GM10248 (cell line): ENCODE data around the gene SLC25A33.

Source experiments
- CTCF ChIA-PET: fragments of 300-600 bp; sonication (Branson Sonifier 250); formaldehyde crosslinking; extraction: SDS; loops from one replicate; lab custom pipeline; 2021; ENCODE audit warnings: antibody characterized with exemption; lab: Yijun Ruan, JAX
- POLR2A ChIA-PET: fragments of 350-650 bp; sonication (Branson Sonifier 250); formaldehyde crosslinking; extraction: SDS; loops from one replicate; lab custom pipeline; 2020; ENCODE audit warnings: antibody characterized with exemption; lab: Yijun Ruan, JAX
- DNase-seq: peaks from one replicate; pipeline ENCODE4 v3.0.0; 2012; ENCODE audit errors: extremely low spot score
- TF ChIP-seq, protein P1 (sequence below): IDR thresholded peaks from 2 replicates; pipeline ENCODE4 v1.5.1; 2012; ENCODE audit warnings: mild to moderate bottlenecking, low read depth; ENCODE audit errors: extremely low read depth, missing control alignments, control extremely low read depth

SLC25A33 gene

DNA sequence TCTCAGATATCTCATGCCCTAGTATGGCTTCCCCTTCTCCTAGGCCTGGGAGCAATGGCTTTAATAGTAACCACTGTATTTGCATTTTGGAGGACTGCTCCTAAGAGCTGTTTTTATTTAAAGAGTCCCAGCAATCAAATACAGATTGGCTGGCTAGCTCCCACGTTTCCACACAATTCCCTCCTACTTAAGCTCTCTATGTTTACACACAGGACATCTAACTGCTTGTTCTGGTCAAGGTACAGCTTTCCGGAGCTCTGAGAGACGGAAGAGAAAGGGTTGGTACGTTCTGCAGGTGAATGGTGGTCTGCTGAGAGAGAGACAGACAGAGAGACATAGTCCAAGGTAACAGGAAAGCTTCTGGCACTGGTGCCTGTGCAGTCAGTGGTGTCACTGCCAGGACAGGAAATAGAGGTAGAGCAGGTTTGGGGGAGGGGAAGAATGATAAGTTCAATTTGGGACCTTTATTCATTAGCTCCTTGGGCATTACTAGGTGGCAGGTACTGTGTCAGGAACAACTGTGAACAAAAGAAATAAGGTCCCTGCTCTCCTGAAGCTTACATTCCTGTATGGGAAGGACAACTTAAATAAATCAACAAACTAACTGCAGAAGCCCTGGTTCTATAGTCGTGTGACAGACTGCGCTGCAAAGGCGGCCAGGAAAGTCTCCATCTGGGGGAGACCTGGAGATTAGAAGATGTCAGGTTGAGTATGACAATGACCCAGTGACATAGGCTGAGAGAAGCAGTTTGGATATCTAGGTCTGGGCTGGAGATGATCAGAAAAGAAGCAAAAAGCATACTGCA is 1.2 kb upstream of the SLC25A33 start:
- TF ChIP-seq, protein P1, sequence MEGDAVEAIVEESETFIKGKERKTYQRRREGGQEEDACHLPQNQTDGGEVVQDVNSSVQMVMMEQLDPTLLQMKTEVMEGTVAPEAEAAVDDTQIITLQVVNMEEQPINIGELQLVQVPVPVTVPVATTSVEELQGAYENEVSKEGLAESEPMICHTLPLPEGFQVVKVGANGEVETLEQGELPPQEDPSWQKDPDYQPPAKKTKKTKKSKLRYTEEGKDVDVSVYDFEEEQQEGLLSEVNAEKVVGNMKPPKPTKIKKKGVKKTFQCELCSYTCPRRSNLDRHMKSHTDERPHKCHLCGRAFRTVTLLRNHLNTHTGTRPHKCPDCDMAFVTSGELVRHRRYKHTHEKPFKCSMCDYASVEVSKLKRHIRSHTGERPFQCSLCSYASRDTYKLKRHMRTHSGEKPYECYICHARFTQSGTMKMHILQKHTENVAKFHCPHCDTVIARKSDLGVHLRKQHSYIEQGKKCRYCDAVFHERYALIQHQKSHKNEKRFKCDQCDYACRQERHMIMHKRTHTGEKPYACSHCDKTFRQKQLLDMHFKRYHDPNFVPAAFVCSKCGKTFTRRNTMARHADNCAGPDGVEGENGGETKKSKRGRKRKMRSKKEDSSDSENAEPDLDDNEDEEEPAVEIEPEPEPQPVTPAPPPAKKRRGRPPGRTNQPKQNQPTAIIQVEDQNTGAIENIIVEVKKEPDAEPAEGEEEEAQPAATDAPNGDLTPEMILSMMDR, result no peak
- POLR2A ChIA-PET, result interaction anchor here (0.5 kb wide), 1 partner anchor 710 kb away, joined by 3 read pairs; no protein-coding TSS in a partner anchor
- CTCF ChIA-PET, result interaction anchor here (0.9 to 1.1 kb wide), 4 partner anchors 9 to 249 kb away, joined by 3 read pairs; no protein-coding TSS in a partner anchor
- DNase-seq, result no peak

DNA sequence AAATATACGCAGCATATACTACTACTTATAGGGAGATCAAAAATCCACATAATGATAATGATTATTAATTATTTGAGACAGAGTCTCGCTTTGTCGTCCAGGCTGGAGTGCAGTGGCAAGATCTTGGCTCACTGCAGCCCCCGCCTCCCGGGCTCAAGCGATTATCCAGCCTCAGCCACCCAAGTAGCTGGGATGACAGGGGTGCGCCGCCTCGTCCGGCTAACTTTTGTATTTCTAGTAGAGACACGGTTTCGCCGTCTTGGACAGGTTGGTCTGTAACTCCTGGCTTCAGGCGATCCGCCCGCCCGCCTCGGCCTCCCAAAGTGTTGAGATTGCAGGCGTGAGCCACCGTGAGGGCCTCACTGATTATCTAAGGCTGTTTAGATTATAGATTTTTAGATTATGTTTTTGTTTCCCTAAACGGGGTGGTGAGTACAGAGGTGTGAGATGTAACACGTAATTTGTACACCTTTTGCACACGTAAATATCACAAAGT is 548 bp upstream of the SLC25A33 start:
- DNase-seq, result no peak
- ChIA-PET CTCF (interaction anchor here (0.7 to 1.0 kb wide), 3 partner anchors 13 to 48 kb away, joined by 3 read pairs; no protein-coding TSS in a partner anchor), POLR2A (interaction anchor here (0.5 to 1.2 kb wide), 10 partner anchors 9 to 710 kb away, joined by 3 to 8 read pairs (median 4); no protein-coding TSS in a partner anchor)
- TF ChIP-seq, protein P1, result no peak

DNA sequence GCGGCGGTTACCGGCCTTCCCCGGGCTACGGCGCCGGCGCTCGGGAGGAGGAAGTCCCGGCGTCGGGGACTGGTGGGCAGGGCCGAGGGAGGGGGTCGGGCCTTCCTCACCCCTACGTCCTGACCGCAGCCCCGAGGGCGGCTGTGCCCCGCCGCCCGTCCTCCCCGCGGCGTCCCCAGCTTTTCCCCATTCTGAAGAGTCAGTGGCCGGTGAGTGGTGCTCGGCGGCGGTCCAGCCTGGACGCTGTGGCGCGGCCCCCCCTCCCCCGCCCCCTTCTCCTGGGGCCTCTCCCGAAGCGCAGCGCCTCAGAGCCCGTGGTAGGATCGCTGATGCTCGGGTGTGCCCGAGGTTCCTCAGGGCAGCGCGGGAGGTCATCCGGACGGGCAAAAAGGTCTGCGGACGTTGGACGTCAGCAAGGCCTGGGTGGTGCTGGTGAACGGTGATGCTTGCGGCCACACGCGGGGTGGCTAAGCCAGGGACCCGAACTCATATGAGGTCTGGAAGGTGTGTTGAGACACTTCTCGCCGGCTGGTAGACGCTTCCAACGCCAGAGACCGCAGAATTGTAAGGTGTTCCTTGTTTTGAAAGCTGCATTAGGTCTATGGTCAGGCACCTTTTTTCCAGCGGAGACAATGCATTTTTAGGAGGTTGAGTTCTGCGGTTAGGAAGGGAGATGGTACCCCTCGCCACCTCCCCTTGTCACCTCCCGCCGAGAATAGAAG is 725 bp downstream of the SLC25A33 start:
- ChIA-PET CTCF (no interaction called here), POLR2A (interaction anchor here (1.1 to 1.2 kb wide), 2 partner anchors 8 to 50 kb away, joined by 3 to 5 read pairs; no protein-coding TSS in a partner anchor)
- TF ChIP-seq, protein P1, result no peak
- DNase-seq, result peak; percentile 77

DNA sequence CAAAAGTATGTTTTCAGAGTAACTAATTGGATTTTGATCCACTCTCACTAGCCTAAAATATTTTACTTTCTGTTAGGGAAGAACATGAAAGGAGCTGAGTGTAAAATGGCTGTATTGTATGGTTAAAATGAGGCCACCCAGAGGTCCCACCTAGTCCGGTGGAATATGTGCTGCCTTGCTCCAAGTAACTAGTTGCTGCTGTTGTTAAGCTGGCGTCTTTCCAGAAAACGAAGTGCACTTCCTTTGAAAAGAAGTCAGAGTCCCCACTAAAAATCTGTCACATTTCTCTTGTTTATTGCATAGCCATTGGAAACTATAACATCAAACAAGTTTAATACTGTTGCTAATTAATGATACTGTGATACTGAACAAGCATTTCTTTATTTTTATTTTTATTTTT is 3.2 kb downstream of the SLC25A33 start:
- DNase-seq, result no peak
- ChIA-PET CTCF (interaction anchor here (1.1 to 1.9 kb wide), 2 partner anchors 11 to 47 kb away, joined by 3 to 6 read pairs; no protein-coding TSS in a partner anchor), POLR2A (no interaction called here)
- TF ChIP-seq, protein P1, result no peak

DNA sequence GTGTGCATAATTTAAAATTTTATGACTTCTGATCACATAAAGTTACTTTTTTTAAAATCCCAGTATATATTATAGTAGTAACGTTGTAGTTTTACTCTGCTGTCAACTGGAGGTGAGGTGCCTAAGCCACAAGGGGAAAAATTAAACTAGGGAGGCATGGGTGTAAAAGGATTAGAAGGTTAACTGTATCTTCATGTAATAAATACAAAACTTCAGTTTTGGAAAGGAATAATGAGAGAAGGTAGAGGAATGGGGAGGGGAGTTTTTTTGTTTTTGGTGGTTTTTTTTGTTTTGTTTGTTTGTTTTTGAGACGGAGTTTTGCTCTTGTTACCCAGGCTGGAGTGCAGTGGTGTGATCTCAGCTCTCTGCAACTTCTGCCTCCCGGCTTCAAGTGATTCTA is 5.7 kb downstream of the SLC25A33 start:
- DNase-seq, result no peak
- ChIA-PET CTCF (no interaction called here), POLR2A (no interaction called here)
- TF ChIP-seq, protein P1, result no peak

DNA sequence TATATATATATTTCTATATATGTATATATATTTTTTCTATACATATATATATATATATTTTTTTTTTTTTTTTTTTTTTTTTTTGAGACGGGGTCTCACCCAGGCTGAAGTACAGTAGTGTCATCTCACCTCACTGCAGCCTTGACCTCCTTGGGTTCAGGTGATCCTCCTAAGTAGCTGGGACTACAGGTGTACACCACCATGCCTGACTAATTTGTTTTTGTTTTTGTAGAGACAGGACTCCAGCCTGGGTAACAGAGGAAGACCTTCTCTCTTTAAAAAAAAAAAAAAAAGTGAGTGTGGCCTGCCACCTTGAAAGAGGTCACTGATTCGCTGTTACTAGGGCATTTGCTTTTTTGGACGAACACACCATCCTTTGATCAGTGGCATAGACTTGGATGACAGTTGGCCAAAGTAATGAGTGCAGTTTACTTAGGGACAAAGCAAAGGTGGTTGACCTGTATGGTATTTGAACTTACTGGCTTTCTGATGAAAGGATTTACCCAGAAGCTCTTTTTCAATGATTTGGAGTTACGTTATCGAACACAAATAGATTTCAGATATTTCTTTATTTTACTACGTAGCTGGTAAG is 10.8 kb downstream of the SLC25A33 start:
- no peak for DNase-seq
- ChIA-PET CTCF (no interaction called here), POLR2A (no interaction called here)
- TF ChIP-seq, protein P1, result no peak
